ENCODE measurements around the gene TMEM121.

GRCh38 chr14:105576525-105577088 is 50.2 kb downstream of the TMEM121 start:
- TF ChIP-seq CTCF (IDR thresholded peaks at IDR 0.05; ENCODE audit: low read depth, low read length) (no peak), EZH2phosphoT487 (IDR thresholded peaks at IDR 0.05; ENCODE audit: low read depth) (no peak)

Measured in OCI-LY3 (cell line).